ENCODE results near the gene TAOK1. TPM values are rescaled to one million over a fixed set of nuclear protein-coding genes. Genes with fewer than 3 reads are reported as not detected.

The TAOK1 gene
- total and polyA plus RNA-seq, 4 experiments from 2014 or later, result 3.9 to 72.0 (median 37.6) TPM

GRCh38 chr17:29584452-29585079, 194.4 kb downstream of the TAOK1 start:
- H3K27me3 Mint-ChIP-seq, result no peaks in the 10 kb centered on the region
- no peaks in the 10 kb centered on the region for H3K9me3 Mint-ChIP-seq
- H3K27ac ChIP-seq (ENCODE audit: low read depth, low read length), result peak overlapping the region; percentile 17
- H3K36me3 Mint-ChIP-seq, result peaks cover 9 to 21% of the 10 kb centered on the region in 2 donors
- POLR2A ChIA-PET (ENCODE audit: partially characterized antibody), result interaction anchor here (10.7 to 12.9 kb wide), 2 partner anchors 16 to 32 kb away, joined by 115 to 127 read pairs; partner anchors contain the start of genes ABHD15 and TP53I13
- no peak overlapping the region for H3K4me3 ChIP-seq (ENCODE audit: low read length in 2 of 2)
- H3K9me3 ChIP-seq (ENCODE audit: control insufficient read depth in 1 of 2, low read length in 2 of 2), result no peaks in the 10 kb centered on the region
- no peaks in the 10 kb centered on the region for H3K27me3 ChIP-seq (ENCODE audit: insufficient read depth, low read length)
- CTCF ChIA-PET (ENCODE audit: partially characterized antibody), result interaction anchor here (0.7 to 28.5 kb wide), 4 partner anchors 8 to 32 kb away, joined by 3 to 523 read pairs (median 54); partner anchors contain the start of genes ANKRD13B and CORO6
- peak overlapping the region; percentile 40 to 85 (median 64) for H3K27ac Mint-ChIP-seq
- peaks cover 28 to 66% (median 44%) of the 10 kb centered on the region in 4 donors for H3K4me1 Mint-ChIP-seq
- intact Hi-C loops (cut with micrococcal nuclease), result loop anchor here (5.0 kb wide), 1 partner anchor 178 kb away; no protein-coding TSS in a partner anchor
- DNase-seq, result no peak
- H3K36me3 ChIP-seq (ENCODE audit: insufficient read depth, low read length), result peaks cover 6% of the 10 kb centered on the region
- H3K4me1 ChIP-seq (ENCODE audit: insufficient read depth, low read length), result peaks cover 53% of the 10 kb centered on the region
- H3K4me3 Mint-ChIP-seq, result peak overlapping the region in 5 of 8 donors; percentile 35 to 65 (median 54)

GRCh38 chr17:29585080-29585751, 195.1 kb downstream of the TAOK1 start:
- Histone ChIP-seq H3K4me3 (ENCODE audit: low read length in 2 of 2) (no peak overlapping the region), H3K4me1 (ENCODE audit: insufficient read depth, low read length) (peaks cover 59% of the 10 kb centered on the region), H3K9me3 (ENCODE audit: control insufficient read depth in 1 of 2, low read length in 2 of 2) (no peaks in the 10 kb centered on the region), H3K27me3 (ENCODE audit: insufficient read depth, low read length) (no peaks in the 10 kb centered on the region), H3K27ac (ENCODE audit: low read depth, low read length) (peak overlapping the region; percentile 17), H3K36me3 (ENCODE audit: insufficient read depth, low read length) (peaks cover 6% of the 10 kb centered on the region)
- Mint-ChIP-seq H3K9me3 (no peaks in the 10 kb centered on the region), H3K27ac (peak overlapping the region in 6 of 7 donors; percentile 40 to 77 (median 62)), H3K4me3 (peak overlapping the region; percentile 10 to 65 (median 44)), H3K27me3 (no peaks in the 10 kb centered on the region), H3K4me1 (peaks cover 32 to 67% (median 45%) of the 10 kb centered on the region in 4 donors), H3K36me3 (peaks cover 4 to 19% of the 10 kb centered on the region in 2 donors)
- ChIA-PET CTCF (ENCODE audit: partially characterized antibody) (interaction anchor here (0.7 to 28.5 kb wide), 4 partner anchors 12 to 346 kb away, joined by 3 to 523 read pairs (median 6); partner anchors contain the start of gene CORO6), POLR2A (ENCODE audit: partially characterized antibody) (interaction anchor here (10.7 to 12.9 kb wide), 2 partner anchors 17 to 31 kb away, joined by 115 to 127 read pairs; partner anchors contain the start of genes ABHD15 and TP53I13)
- intact Hi-C loops (cut with micrococcal nuclease), result loop anchor here (5.0 kb wide), 1 partner anchor 177 kb away; no protein-coding TSS in a partner anchor
- peak in 1 of 5 donors; percentile 21 for DNase-seq

- ChIA-PET CTCF (ENCODE audit: partially characterized antibody) (interaction anchor here (0.8 to 28.5 kb wide), 7 partner anchors 10 to 344 kb away, joined by 3 to 523 read pairs (median 5); partner anchors contain the start of genes CORO6 and TP53I13), POLR2A (ENCODE audit: partially characterized antibody) (interaction anchor here (1.4 to 12.9 kb wide), 6 partner anchors 18 to 217 kb away, joined by 3 to 127 read pairs (median 21); partner anchors contain the start of genes ABHD15 and TP53I13)
- Histone ChIP-seq H3K9me3 (ENCODE audit: control insufficient read depth in 1 of 2, low read length in 2 of 2) (no peaks in the 10 kb centered on the region), H3K4me3 (ENCODE audit: low read length in 2 of 2) (no peak overlapping the region), H3K27me3 (ENCODE audit: insufficient read depth, low read length) (no peaks in the 10 kb centered on the region), H3K4me1 (ENCODE audit: insufficient read depth, low read length) (peaks cover 71% of the 10 kb centered on the region), H3K27ac (ENCODE audit: low read depth, low read length) (peak overlapping the region; percentile 50), H3K36me3 (ENCODE audit: insufficient read depth, low read length) (peaks cover 3% of the 10 kb centered on the region)
- no peaks in the 10 kb centered on the region for H3K27me3 Mint-ChIP-seq
- H3K4me1 Mint-ChIP-seq, result peaks cover 38 to 75% (median 55%) of the 10 kb centered on the region in 4 donors
- H3K36me3 Mint-ChIP-seq, result peaks cover 0 to 15% of the 10 kb centered on the region in 2 donors
- peak overlapping the region; percentile 43 to 92 (median 73) for H3K27ac Mint-ChIP-seq
- DNase-seq, result no peak
- H3K9me3 Mint-ChIP-seq, result no peaks in the 10 kb centered on the region
- H3K4me3 Mint-ChIP-seq, result peak overlapping the region; percentile 59 to 97 (median 95)
- intact Hi-C loops (cut with micrococcal nuclease), result loop anchor here (5.0 kb wide), 1 partner anchor 175 kb away; no protein-coding TSS in a partner anchor
Measured at GRCh38 chr17:29586676-29587469, 196.7 kb downstream of the TAOK1 start.

- Histone ChIP-seq H3K9me3 (ENCODE audit: control insufficient read depth in 1 of 2, low read length in 2 of 2) (no peaks in the 10 kb centered on the region), H3K4me3 (ENCODE audit: low read length in 2 of 2) (peak overlapping the region; percentile 61 to 76), H3K27me3 (ENCODE audit: insufficient read depth, low read length) (no peaks in the 10 kb centered on the region), H3K4me1 (ENCODE audit: insufficient read depth, low read length) (peaks cover 79% of the 10 kb centered on the region), H3K36me3 (ENCODE audit: insufficient read depth, low read length) (no peaks in the 10 kb centered on the region), H3K27ac (ENCODE audit: low read depth, low read length) (peak overlapping the region; percentile 50)
- ChIA-PET POLR2A (ENCODE audit: partially characterized antibody) (interaction anchor here (1.0 to 10.7 kb wide), 9 partner anchors 9 to 218 kb away, joined by 3 to 115 read pairs (median 12); partner anchors contain the start of genes ABHD15 and TP53I13), CTCF (ENCODE audit: partially characterized antibody) (interaction anchor here (0.8 to 28.5 kb wide), 4 partner anchors 15 to 192 kb away, joined by 3 to 523 read pairs (median 7); partner anchors contain the start of genes CORO6 and TP53I13)
- Mint-ChIP-seq H3K27me3 (no peaks in the 10 kb centered on the region), H3K9me3 (no peaks in the 10 kb centered on the region), H3K36me3 (peaks cover 0 to 8% of the 10 kb centered on the region in 2 donors), H3K4me3 (peak overlapping the region; percentile 93 to 97 (median 95)), H3K4me1 (peaks cover 35 to 82% (median 58%) of the 10 kb centered on the region in 4 donors), H3K27ac (peak overlapping the region; percentile 30 to 94 (median 66))
- DNase-seq, result no peak
- intact Hi-C loops (cut with micrococcal nuclease), result loop anchor here (5.0 kb wide), 1 partner anchor 175 kb away; no protein-coding TSS in a partner anchor
Measured at GRCh38 chr17:29587591-29587990, 197.4 kb downstream of the TAOK1 start.

GRCh38 chr17:29588017-29588561, 197.9 kb downstream of the TAOK1 start:
- H3K27ac ChIP-seq (ENCODE audit: low read depth, low read length), result peak overlapping the region; percentile 50

More at GRCh38 chr17:29588017-29588561, 197.9 kb downstream of the TAOK1 start:
- ChIA-PET POLR2A (ENCODE audit: partially characterized antibody) (interaction anchor here (0.9 to 10.7 kb wide), 11 partner anchors 9 to 294 kb away, joined by 3 to 115 read pairs (median 6); partner anchors contain the start of genes ABHD15 and TP53I13), CTCF (ENCODE audit: partially characterized antibody) (interaction anchor here (0.8 to 28.5 kb wide), 6 partner anchors 9 to 342 kb away, joined by 3 to 523 read pairs (median 6); partner anchors contain the start of genes CORO6, SSH2 and TP53I13)
- H3K9me3 ChIP-seq (ENCODE audit: control insufficient read depth in 1 of 2, low read length in 2 of 2), result no peaks in the 10 kb centered on the region
- Mint-ChIP-seq H3K27ac (peak overlapping the region; percentile 86 to 97 (median 94)), H3K36me3 (peaks cover 0 to 4% of the 10 kb centered on the region in 2 donors), H3K4me1 (peaks cover 35 to 85% (median 60%) of the 10 kb centered on the region in 4 donors), H3K9me3 (no peaks in the 10 kb centered on the region), H3K27me3 (no peaks in the 10 kb centered on the region), H3K4me3 (peak overlapping the region; percentile 93 to 97 (median 95))
- no peaks in the 10 kb centered on the region for H3K36me3 ChIP-seq (ENCODE audit: insufficient read depth, low read length)
- H3K4me1 ChIP-seq (ENCODE audit: insufficient read depth, low read length), result peaks cover 82% of the 10 kb centered on the region
- H3K4me3 ChIP-seq (ENCODE audit: low read length in 2 of 2), result peak overlapping the region; percentile 61 to 76
- no peak for DNase-seq
- no peaks in the 10 kb centered on the region for H3K27me3 ChIP-seq (ENCODE audit: insufficient read depth, low read length)
- intact Hi-C loops (cut with micrococcal nuclease), result loop anchor here (5.0 kb wide), 1 partner anchor 174 kb away; no protein-coding TSS in a partner anchor

All from CD4-positive, alpha-beta memory T cell (primary cell).